Fibroblast of pulmonary artery (primary cell): Measurements from ENCODE around the gene SBF1.
"Not testable (repeated sequence)": the region's sequence is repeated elsewhere in the genome, so short reads cannot be mapped to it uniquely, and the experiment has no call there.

ENCODE experiments used
- DNase-seq: peaks from one replicate; pipeline ENCODE4 v3.0.0-alpha.2; 2010; ENCODE audit warnings: low read depth
- H3K4me3 ChIP-seq: replicated peaks from 2 replicates; pipeline ENCODE4 v1.5.1; 2011; ENCODE audit warnings: low read depth, mild to moderate bottlenecking, control low read depth, low read length, moderate library complexity
- CTCF ChIP-seq: IDR thresholded peaks from 2 replicates; pipeline ENCODE4 v1.5.1; 2011; ENCODE audit warnings: mild to moderate bottlenecking, control low read depth, low read length, inconsistent platforms; ENCODE audit errors: missing control alignments

SBF1 gene

GRCh38 chr22:50414476-50415248 is 60.2 kb downstream of the SBF1 start:
- H3K4me3 ChIP-seq, result no peak overlapping the region
- TF ChIP-seq CTCF, result no peak
- DNase-seq, result no peak

GRCh38 chr22:50408954-50409353 is 65.9 kb downstream of the SBF1 start:
- not testable (repeated sequence) for DNase-seq, H3K4me3 ChIP-seq

- no peak for DNase-seq
- no peak for TF ChIP-seq CTCF
- no peak overlapping the region for H3K4me3 ChIP-seq
These were observed 66.5 kb downstream of the SBF1 start for GRCh38 chr22:50408311-50408710.

DNA sequence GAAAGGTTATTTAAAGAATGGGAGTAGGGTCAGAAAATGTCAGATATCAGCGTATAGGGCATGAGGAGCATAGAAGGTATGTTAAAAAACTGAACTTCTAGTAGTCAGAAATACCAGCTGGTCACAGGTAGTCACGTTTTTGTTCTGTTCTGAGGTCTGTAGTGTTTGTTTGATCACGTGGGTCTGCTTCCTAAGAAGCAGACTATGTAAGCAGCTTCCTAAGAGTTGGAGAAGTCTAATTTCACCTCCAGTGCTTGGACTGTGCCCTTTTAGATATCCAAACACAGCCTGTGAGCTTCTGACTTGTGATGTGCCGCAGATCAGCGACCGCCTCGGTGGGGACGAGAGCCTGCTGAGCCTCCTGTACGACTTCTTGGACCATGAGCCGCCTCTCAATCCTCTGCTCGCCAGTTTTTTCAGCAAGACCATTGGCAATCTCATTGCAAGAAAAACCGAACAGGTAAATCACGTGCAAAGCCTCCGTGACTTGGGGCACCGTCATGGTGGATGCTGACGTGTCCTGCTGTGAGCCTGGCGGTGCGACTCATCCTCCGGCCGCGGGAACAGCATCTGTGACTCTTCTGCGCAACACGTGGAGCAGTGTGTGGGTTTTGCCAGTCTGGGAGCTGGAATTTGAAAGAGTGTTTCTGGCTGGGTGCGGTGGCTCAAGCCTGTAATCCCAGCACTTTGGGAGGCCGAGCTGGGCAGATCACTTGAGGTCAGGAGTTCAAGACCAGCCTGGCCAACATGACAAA is 68.2 kb downstream of the SBF1 start:
- no peak for TF ChIP-seq CTCF
- H3K4me3 ChIP-seq, result no peak overlapping the region
- DNase-seq, result no peak

GRCh38 chr22:50403701-50404101 is 71.1 kb downstream of the SBF1 start:
- H3K4me3 ChIP-seq, result no peak overlapping the region
- DNase-seq, result peak; percentile 21
- TF ChIP-seq CTCF, result no peak

- no peak overlapping the region for H3K4me3 ChIP-seq
- DNase-seq, result no peak
- no peak for TF ChIP-seq CTCF
These were observed 72.9 kb downstream of the SBF1 start for GRCh38 chr22:50401907-50402306.

GRCh38 chr22:50400931-50401330 is 73.9 kb downstream of the SBF1 start:
- H3K4me3 ChIP-seq, result no peak overlapping the region
- TF ChIP-seq CTCF, result no peak
- DNase-seq, result no peak
